GM12872 (cell line): ENCODE measurements around the gene GINM1.

ENCODE experiments used
- TF ChIP-seq, protein P1 (sequence below): IDR thresholded peaks from 3 replicates; pipeline ENCODE4 v1.5.1; 2011; ENCODE audit warnings: low read depth, mild to moderate bottlenecking, low read length, moderate library complexity; ENCODE audit not compliant: insufficient read depth

The GINM1 gene

DNA sequence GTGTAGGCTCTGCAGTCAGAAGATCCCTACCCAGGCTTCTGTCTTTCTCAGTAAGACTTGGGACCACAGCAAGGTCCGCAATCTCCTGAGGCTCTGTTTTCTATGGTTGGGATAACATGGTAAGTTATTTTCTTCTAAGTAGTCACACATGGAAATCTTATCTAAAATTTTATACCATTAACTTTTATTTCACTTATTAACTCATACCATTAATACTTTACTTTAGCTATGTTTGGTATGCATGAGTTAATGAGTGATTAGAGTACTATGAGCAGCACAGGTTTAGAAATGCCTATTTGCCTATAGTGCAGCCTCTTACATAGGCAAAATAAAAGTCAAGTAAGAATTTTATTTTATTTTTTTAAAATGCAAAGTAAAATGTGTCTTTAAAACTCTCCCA, 27.2 kb downstream of the GINM1 start:
- TF ChIP-seq, protein P1, sequence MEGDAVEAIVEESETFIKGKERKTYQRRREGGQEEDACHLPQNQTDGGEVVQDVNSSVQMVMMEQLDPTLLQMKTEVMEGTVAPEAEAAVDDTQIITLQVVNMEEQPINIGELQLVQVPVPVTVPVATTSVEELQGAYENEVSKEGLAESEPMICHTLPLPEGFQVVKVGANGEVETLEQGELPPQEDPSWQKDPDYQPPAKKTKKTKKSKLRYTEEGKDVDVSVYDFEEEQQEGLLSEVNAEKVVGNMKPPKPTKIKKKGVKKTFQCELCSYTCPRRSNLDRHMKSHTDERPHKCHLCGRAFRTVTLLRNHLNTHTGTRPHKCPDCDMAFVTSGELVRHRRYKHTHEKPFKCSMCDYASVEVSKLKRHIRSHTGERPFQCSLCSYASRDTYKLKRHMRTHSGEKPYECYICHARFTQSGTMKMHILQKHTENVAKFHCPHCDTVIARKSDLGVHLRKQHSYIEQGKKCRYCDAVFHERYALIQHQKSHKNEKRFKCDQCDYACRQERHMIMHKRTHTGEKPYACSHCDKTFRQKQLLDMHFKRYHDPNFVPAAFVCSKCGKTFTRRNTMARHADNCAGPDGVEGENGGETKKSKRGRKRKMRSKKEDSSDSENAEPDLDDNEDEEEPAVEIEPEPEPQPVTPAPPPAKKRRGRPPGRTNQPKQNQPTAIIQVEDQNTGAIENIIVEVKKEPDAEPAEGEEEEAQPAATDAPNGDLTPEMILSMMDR, result no peak

DNA sequence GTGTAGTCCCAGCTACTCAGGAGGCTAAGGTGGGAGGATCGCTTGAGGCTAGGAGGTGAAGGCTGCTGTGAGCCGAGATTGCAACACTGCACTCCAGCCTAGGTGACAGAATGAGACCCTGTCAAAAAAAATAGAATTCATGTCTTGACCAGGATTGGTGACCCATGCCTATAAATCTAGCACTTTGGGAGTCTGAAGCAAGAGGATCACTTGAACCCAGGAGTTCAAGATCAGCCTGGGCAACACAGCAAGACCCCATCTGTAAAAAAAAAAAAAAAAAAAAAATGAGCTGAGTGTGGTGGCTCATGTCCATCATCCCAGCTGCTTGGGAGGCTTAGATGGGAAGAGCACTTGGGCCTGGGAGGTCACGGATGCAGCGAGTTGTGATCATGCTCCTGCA, 34.3 kb downstream of the GINM1 start:
- TF ChIP-seq, protein P1, result no peak

DNA sequence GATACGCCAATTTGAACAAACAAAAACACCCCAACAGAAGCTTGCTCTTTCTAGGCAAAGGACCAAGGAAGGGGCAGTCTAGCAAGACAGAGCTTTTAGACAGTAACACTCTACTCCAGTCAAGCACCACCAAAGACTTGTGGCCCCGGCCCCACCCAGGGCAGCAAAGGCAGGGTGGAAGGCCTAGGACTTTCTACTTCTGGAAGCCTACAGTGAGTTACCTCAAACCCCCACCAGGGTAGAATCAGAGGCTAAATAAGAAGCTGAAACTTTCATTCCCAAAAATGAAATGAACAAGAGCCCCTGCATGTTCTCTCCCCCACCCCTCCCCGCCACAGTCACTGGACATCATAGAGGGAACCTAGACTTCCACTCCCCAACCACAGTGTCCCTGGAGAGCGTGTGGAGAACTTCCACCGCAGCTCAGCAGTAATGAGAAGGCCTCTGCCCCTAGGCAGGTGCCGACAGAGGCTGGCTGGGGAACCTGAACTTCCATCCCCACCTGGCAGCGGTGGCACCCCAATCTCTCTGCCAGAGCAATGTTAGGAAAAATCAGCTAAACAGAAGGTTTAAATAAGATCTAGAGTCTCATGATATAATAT, 42.3 kb downstream of the GINM1 start:
- TF ChIP-seq, protein P1, result no peak; the same call in 2 of the 3 replicates

DNA sequence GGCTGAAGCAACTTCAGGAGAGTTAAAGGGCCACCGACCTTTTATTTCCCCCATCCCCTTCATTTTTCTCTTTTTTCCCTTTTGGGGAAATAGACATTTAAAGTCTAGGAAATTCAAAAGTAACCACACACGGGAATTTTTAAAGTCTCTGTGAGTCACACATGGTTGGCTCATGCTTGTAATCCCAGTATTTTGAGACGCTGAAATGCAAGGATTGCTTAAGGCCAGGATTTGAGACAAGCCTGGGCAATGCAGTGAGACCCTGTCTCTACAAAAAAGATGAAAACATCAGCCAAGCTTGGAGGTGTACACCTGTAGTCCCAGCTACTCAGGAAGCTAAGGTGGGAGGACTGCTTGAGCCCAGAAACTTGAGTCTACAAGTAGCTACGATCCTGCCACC, 48.2 kb downstream of the GINM1 start:
- TF ChIP-seq, protein P1, result no peak

DNA sequence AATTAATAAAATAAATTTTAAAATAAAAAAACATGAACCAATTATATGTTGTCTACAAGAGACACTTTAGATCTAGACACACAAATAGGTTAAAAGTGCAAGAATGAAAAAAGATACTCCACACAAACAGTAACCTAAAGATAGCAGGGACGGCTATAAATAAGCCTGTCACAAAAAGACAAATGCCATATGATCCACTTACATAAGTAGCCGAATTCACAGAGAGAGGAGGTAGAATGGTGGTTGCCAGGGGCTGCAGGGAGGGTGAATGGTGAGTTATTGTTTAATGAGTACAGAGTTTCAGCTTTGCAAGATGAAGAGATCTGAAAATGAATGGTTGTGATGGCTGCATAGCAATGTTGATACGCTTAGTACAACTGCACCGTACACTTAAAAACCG, 49.6 kb downstream of the GINM1 start:
- TF ChIP-seq, protein P1, result no peak

DNA sequence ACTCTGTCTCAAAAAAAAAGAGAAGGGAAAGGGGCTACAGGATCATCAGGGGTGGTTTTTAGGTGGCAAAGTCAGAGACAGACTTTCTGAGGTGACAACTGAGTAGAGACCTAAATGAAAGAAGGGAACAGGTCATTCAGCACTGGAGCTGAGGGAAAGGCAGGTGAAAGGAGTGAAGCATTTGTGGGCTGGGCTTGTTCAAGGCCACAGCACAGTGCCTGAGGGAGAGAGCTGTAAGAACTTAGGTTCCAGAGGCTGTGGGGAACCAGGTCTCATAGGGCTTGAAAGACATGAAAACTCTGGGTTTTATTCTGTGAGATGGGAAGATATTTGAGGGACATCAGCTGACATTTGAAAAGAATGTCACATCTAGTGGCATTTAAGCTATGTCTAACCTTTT, 61.5 kb downstream of the GINM1 start:
- TF ChIP-seq, protein P1, result no peak

DNA sequence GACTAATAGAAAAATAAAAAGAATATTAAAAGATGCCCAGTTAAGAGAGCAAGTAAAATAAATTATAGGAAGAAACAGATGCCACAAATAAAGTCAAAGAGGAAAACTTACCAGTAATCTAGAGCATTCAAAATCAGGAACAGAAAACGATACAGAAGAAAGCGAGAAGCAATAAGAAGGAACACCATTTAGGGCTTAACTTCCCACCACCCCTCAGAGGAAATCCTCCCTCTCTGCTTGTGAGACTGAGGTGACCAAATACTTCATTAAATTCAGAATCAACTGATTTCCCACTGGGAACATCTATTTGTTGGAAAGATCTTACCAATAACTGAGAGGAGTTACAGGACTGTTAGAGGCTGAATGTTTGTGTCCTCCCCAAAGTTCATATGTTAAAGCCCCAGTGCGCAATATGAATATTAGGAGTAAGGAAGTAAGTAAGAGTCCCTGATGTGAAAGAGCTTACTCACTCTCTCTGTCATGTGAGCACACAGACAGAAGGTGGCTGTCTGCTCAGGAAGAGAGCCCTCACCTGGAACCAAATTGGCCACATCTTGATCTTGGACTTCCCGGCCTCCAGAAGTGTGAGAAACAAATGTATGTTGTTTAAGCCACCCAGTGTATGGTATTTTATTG, 62.8 kb downstream of the GINM1 start:
- TF ChIP-seq, protein P1, result no peak
